Right kidney (tissue), 1 donor: ENCODE data around the gene SPTB.

Source experiments
- DNase-seq: peaks from one replicate; pipeline ENCODE4 v3.0.0-alpha.2; 2016

SPTB gene

GRCh38 chr14:64706593-64707193 is 173.0 kb downstream of the SPTB start:
- DNase-seq, result no peak

- DNase-seq, result no peak
Measured at GRCh38 chr14:64706119-64706592, 173.6 kb downstream of the SPTB start.

- no peak for DNase-seq
Measured at GRCh38 chr14:64705381-64706118, 174.2 kb downstream of the SPTB start.

GRCh38 chr14:64704743-64705380 is 174.8 kb downstream of the SPTB start:
- peak; percentile 85 for DNase-seq

- DNase-seq, result peak; percentile 91
Measured at GRCh38 chr14:64704143-64704742, 175.5 kb downstream of the SPTB start, which contains the start of gene PLEKHG3. Gene PLEKHG3, plus strand, starts transcription at chr14:64704424. Its CDS starts 23,208 bp downstream, at chr14:64727632.

GRCh38 chr14:64703395-64704142 is 176.1 kb downstream of the SPTB start:
- peak; percentile 84 for DNase-seq

GRCh38 chr14:64702493-64703394 is 177.0 kb downstream of the SPTB start:
- peak; percentile 73 for DNase-seq

GRCh38 chr14:64701660-64702059 is 178.0 kb downstream of the SPTB start:
- DNase-seq, result peak; percentile 19

GRCh38 chr14:64700894-64701293 is 178.8 kb downstream of the SPTB start:
- DNase-seq, result no peak

- DNase-seq, result no peak
Measured at GRCh38 chr14:64700290-64700689, 179.4 kb downstream of the SPTB start.

- peak; percentile 39 for DNase-seq
Measured at GRCh38 chr14:64698903-64699302, 180.8 kb downstream of the SPTB start.

- peak; percentile 48 for DNase-seq
Measured at GRCh38 chr14:64696355-64696857, 183.3 kb downstream of the SPTB start.
